ENCODE measurements around the gene POLDIP2. TPM values are rescaled to one million over a fixed set of nuclear protein-coding genes. Genes with fewer than 3 reads are reported as not detected.

Gene POLDIP2
- total RNA-seq, 2 donors from 2014 or later: 96.3 to 107 TPM

- DNase-seq (no peak), ATAC-seq (no peak)
- intact Hi-C loops (cut with DNase I): no loop called here
These were observed 11.8 kb upstream of the POLDIP2 start for GRCh38 chr17:28368915-28369683.

- no peak for ATAC-seq
- intact Hi-C loops (cut with DNase I): no loop called here
- DNase-seq: no peak
These were observed 11.0 kb upstream of the POLDIP2 start for GRCh38 chr17:28368306-28368831.

- DNase-seq (no peak), ATAC-seq (no peak)
- intact Hi-C loops (cut with DNase I): no loop called here
These were observed 10.4 kb upstream of the POLDIP2 start for GRCh38 chr17:28367641-28368305.

GRCh38 chr17:28366605-28367004 lies 9.3 kb upstream of the POLDIP2 start:
- no peak for DNase-seq
- ATAC-seq: no peak
- intact Hi-C loops (cut with DNase I): no loop called here

GRCh38 chr17:28365487-28365886 lies 8.2 kb upstream of the POLDIP2 start:
- DNase-seq: no peak
- ATAC-seq: no peak
- intact Hi-C loops (cut with DNase I): no loop called here

GRCh38 chr17:28364665-28365363 lies 7.5 kb upstream of the POLDIP2 start, which contains the start of gene SEBOX:
TSS of gene SEBOX (minus strand) at chr17:28365199. CDS start at chr17:28365151, 48 bp downstream.
- ATAC-seq (no peak), DNase-seq (no peak)
- intact Hi-C loops (cut with DNase I): no loop called here

GRCh38 chr17:28363776-28364650 lies 6.7 kb upstream of the POLDIP2 start:
- no peak for DNase-seq
- intact Hi-C loops (cut with DNase I): no loop called here
- ATAC-seq: no peak

GRCh38 chr17:28363186-28363585 lies 5.9 kb upstream of the POLDIP2 start:
- no peak for ATAC-seq
- intact Hi-C loops (cut with DNase I): no loop called here
- DNase-seq: no peak

GRCh38 chr17:28357901-28358197 lies 522 bp upstream of the POLDIP2 start:
- DNase-seq: no peak
- ATAC-seq: no peak
- intact Hi-C loops (cut with DNase I): no loop called here

- DNase-seq (no peak), ATAC-seq (no peak)
- intact Hi-C loops (cut with DNase I): no loop called here
These were observed 7.1 kb downstream of the POLDIP2 start for GRCh38 chr17:28350271-28350670.

GRCh38 chr17:28348979-28349378 lies 8.3 kb downstream of the POLDIP2 start:
- DNase-seq (no peak), ATAC-seq (no peak)
- intact Hi-C loops (cut with DNase I): no loop called here

- intact Hi-C loops (cut with DNase I): no loop called here
- DNase-seq (no peak), ATAC-seq (no peak)
These were observed 10.0 kb downstream of the POLDIP2 start for GRCh38 chr17:28347261-28347891.

GRCh38 chr17:28346746-28347246 lies 10.5 kb downstream of the POLDIP2 start:
- no peak for DNase-seq
- intact Hi-C loops (cut with DNase I): no loop called here

GRCh38 chr17:28346199-28346580 lies 11.1 kb downstream of the POLDIP2 start:
- DNase-seq (no peak), ATAC-seq (no peak)
- intact Hi-C loops (cut with DNase I): no loop called here

More at GRCh38 chr17:28346746-28347246, 10.5 kb downstream of the POLDIP2 start:
- peak; percentile 8 to 58 for ATAC-seq

- intact Hi-C loops (cut with DNase I): no loop called here
- ATAC-seq (peak; percentile 39 to 72), DNase-seq (peak; percentile 66)
These were observed 11.7 kb downstream of the POLDIP2 start for GRCh38 chr17:28345419-28346198.

- intact Hi-C loops (cut with DNase I): no loop called here
- DNase-seq (no peak), ATAC-seq (no peak)
These were observed 12.9 kb downstream of the POLDIP2 start for GRCh38 chr17:28344435-28344901.

- intact Hi-C loops (cut with DNase I): no loop called here
- ATAC-seq: no peak
- DNase-seq: no peak
These were observed 13.3 kb downstream of the POLDIP2 start for GRCh38 chr17:28344011-28344410.

GRCh38 chr17:28343491-28343932 lies 13.8 kb downstream of the POLDIP2 start:
- no peak for ATAC-seq
- DNase-seq: no peak
- intact Hi-C loops (cut with DNase I): no loop called here
